GM23338 (cell line): ENCODE data around the gene DOCK3. TPM values are rescaled to one million over a fixed set of nuclear protein-coding genes. Genes with fewer than 3 reads are reported as not detected.

Source experiments
- ATAC-seq: fragments of 200-7000 bp; cut with Tn5 transposase; 3 replicates; pipeline ENCODE4 v1.9.1; 2020
- DNase-seq: peaks from one replicate; pipeline ENCODE4 v3.0.0-alpha.2; 2015; ENCODE audit warnings: low spot score
- H2AFZ ChIP-seq: fragments of 200-600 bp; sonication (generic); 2 replicates; pipeline ENCODE4 v1.8.0; 2016; ENCODE audit warnings: antibody characterized with exemption, mild to moderate bottlenecking, moderate library complexity
- H3F3A ChIP-seq: fragments of 200-600 bp; sonication (generic); replicated peaks from 2 replicates; pipeline ENCODE4 v1.8.0; 2017; ENCODE audit warnings: antibody characterized with exemption, mixed run types, low read depth
- H3K27ac ChIP-seq: fragments of 200-600 bp; sonication (generic); 2 replicates; pipeline ENCODE4 v1.6.1; 2016; ENCODE audit warnings: low read depth
- H3K27me3 ChIP-seq: fragments of 200-600 bp; sonication (generic); 2 replicates; pipeline ENCODE4 v1.8.0; 2016; ENCODE audit warnings: mild to moderate bottlenecking, mixed run types, moderate library complexity; ENCODE audit not compliant: insufficient read depth
- H3K36me3 ChIP-seq: fragments of 200-600 bp; sonication (generic); 2 replicates; pipeline ENCODE4 v1.8.0; 2016; ENCODE audit warnings: mild to moderate bottlenecking; ENCODE audit not compliant: insufficient read depth
- H3K4me1 ChIP-seq: fragments of 200-600 bp; sonication (generic); 2 replicates; pipeline ENCODE4 v1.8.0; 2016; ENCODE audit warnings: mild to moderate bottlenecking, moderate library complexity; ENCODE audit not compliant: insufficient read depth
- H3K4me2 ChIP-seq: fragments of 200-600 bp; sonication (generic); 2 replicates; pipeline ENCODE4 v1.7.1; 2017; ENCODE audit warnings: mixed run types
- H3K4me3 ChIP-seq: fragments of 200-600 bp; sonication (generic); 2 replicates; pipeline ENCODE4 v1.6.1; 2016; ENCODE audit warnings: mixed run types
- H3K79me2 ChIP-seq: fragments of 200-600 bp; sonication (generic); replicated peaks from 2 replicates; pipeline ENCODE4 v1.8.0; 2017; ENCODE audit warnings: mild to moderate bottlenecking; ENCODE audit not compliant: insufficient read depth
- H3K9me2 ChIP-seq: fragments of 200-600 bp; sonication (generic); 2 replicates; pipeline ENCODE4 v1.8.0; 2017; ENCODE audit not compliant: insufficient read depth
- H4K20me1 ChIP-seq: fragments of 200-600 bp; sonication (generic); replicated peaks from 2 replicates; pipeline ENCODE4 v1.8.0; 2017; ENCODE audit warnings: mild to moderate bottlenecking; ENCODE audit not compliant: insufficient read depth
- H3K27ac Mint-ChIP-seq: 2 replicates; pipeline ENCODE4 v1.8.0; 2020; ENCODE audit warnings: inconsistent platforms, mild to moderate bottlenecking, moderate library complexity, mixed read lengths
- H3K27me3 Mint-ChIP-seq: 3 replicates; pipeline ENCODE4 v1.8.0; 2022; ENCODE audit warnings: low read depth, mild to moderate bottlenecking, moderate library complexity, mixed read lengths, inconsistent platforms; ENCODE audit not compliant: insufficient read depth, poor library complexity
- H3K36me3 Mint-ChIP-seq: 3 replicates; pipeline ENCODE4 v1.8.0; 2021; ENCODE audit warnings: low read depth, mild to moderate bottlenecking, inconsistent platforms, moderate library complexity, mixed read lengths
- H3K4me1 Mint-ChIP-seq: 3 replicates; pipeline ENCODE4 v1.8.0; 2020; ENCODE audit warnings: mild to moderate bottlenecking, inconsistent platforms, mixed read lengths
- H3K4me3 Mint-ChIP-seq: 3 replicates; pipeline ENCODE4 v1.8.0; 2021; ENCODE audit warnings: moderate library complexity, mild to moderate bottlenecking, inconsistent platforms, mixed read lengths
- H3K9me3 Mint-ChIP-seq: 3 replicates; pipeline ENCODE4 v1.8.0; 2020; ENCODE audit warnings: moderate library complexity, mild to moderate bottlenecking, inconsistent platforms, mixed read lengths
- EZH2 ChIP-seq: fragments of 200-600 bp; sonication (generic); IDR thresholded peaks from one replicate; pipeline ENCODE4 v1.8.0; 2017; ENCODE audit warnings: antibody characterized with exemption, mild to moderate bottlenecking, low read depth; ENCODE audit not compliant: unreplicated experiment
- JUNB ChIP-seq: IDR thresholded peaks from one replicate; pipeline ENCODE4 v1.6.1; 2016; ENCODE audit warnings: antibody characterized with exemption; ENCODE audit not compliant: unreplicated experiment
- NANOG ChIP-seq: IDR thresholded peaks from 2 replicates; pipeline ENCODE4 v1.6.1; 2016; ENCODE audit warnings: antibody characterized with exemption, borderline replicate concordance
- STAT1 ChIP-seq: IDR thresholded peaks from one replicate; pipeline ENCODE4 v1.6.1; 2016; ENCODE audit warnings: antibody characterized with exemption; ENCODE audit not compliant: unreplicated experiment
- ZNF114 ChIP-seq: fragments of 250-450 bp; sonication (Bioruptor Pico); IDR thresholded peaks from 2 replicates; pipeline ENCODE4 v1.5.0; 2020; ENCODE audit warnings: mild to moderate bottlenecking, moderate library complexity
- ZNF462 ChIP-seq: fragments of 250-450 bp; sonication (Bioruptor Pico); IDR thresholded peaks from 2 replicates; pipeline ENCODE4 v1.5.0; 2020; ENCODE audit warnings: mild to moderate bottlenecking, moderate library complexity
- polyA plus RNA-seq: library from polyadenylated mRNA; unstranded; fragments of >200 nt; fragmentation: Nextera tagmentation; extraction: Ambion mirVana; gene quantifications from 2 replicates; pipeline ENCODE4 v1.2.1, GENCODE V29; 2016
- total RNA-seq: library from RNA; depleted of rRNA; stranded (reverse); fragments of >200 nt; shearing (Covaris generic); gene quantifications from 2 replicates; pipeline ENCODE4 v1.2.3, GENCODE V29; 2014
- TF ChIP-seq, protein P1 (sequence below): IDR thresholded peaks from 2 replicates; pipeline ENCODE4 v1.6.1; 2016; ENCODE audit warnings: antibody characterized with exemption
- TF ChIP-seq, protein P2 (sequence below), 2 experiments: fragments of 200-600 bp in 1 of 2; sonication (generic) in 1 of 2; conservative IDR thresholded peaks; 2 replicates each; pipeline versions ENCODE4 v1.5.1 to v1.6.1; 2016 to 2017; ENCODE audit warnings: antibody characterized with exemption in 2 of 2, low read depth in 2 of 2, mild to moderate bottlenecking in 2 of 2, moderate library complexity in 1 of 2
- TF ChIP-seq, protein P3 (sequence below): IDR thresholded peaks from one replicate; pipeline ENCODE4 v1.6.1; 2018; ENCODE audit warnings: antibody characterized with exemption; ENCODE audit not compliant: unreplicated experiment

Gene DOCK3
- total and polyA plus RNA-seq, 2 experiments from 2014 or later: 2.4 to 5.6 TPM

- Histone ChIP-seq H3K4me2 (no peak overlapping the region), H3K27ac (no peak overlapping the region), H3K4me3 (no peak overlapping the region), H3K36me3 (no peaks in the 10 kb centered on the region), H2AFZ (no peak overlapping the region), H3K79me2 (peaks cover 16% of the 10 kb centered on the region), H3K9me2 (no peaks in the 10 kb centered on the region), H3K27me3 (no peaks in the 10 kb centered on the region), H4K20me1 (peaks cover 9% of the 10 kb centered on the region; the same call in 1 of the 2 replicates), H3K4me1 (peaks cover 3% of the 10 kb centered on the region; the same call in 1 of the 2 replicates), H3F3A (no peaks in the 10 kb centered on the region; the same call in 1 of the 2 replicates)
- TF ChIP-seq NANOG: no peak
- TF ChIP-seq, protein P1, sequence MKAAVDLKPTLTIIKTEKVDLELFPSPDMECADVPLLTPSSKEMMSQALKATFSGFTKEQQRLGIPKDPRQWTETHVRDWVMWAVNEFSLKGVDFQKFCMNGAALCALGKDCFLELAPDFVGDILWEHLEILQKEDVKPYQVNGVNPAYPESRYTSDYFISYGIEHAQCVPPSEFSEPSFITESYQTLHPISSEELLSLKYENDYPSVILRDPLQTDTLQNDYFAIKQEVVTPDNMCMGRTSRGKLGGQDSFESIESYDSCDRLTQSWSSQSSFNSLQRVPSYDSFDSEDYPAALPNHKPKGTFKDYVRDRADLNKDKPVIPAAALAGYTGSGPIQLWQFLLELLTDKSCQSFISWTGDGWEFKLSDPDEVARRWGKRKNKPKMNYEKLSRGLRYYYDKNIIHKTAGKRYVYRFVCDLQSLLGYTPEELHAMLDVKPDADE: no peak
- no peak for TF ChIP-seq STAT1
- TF ChIP-seq ZNF114 (CRISPR knock-in tag): no peak
- TF ChIP-seq ZNF462: no peak
- TF ChIP-seq, protein P2, sequence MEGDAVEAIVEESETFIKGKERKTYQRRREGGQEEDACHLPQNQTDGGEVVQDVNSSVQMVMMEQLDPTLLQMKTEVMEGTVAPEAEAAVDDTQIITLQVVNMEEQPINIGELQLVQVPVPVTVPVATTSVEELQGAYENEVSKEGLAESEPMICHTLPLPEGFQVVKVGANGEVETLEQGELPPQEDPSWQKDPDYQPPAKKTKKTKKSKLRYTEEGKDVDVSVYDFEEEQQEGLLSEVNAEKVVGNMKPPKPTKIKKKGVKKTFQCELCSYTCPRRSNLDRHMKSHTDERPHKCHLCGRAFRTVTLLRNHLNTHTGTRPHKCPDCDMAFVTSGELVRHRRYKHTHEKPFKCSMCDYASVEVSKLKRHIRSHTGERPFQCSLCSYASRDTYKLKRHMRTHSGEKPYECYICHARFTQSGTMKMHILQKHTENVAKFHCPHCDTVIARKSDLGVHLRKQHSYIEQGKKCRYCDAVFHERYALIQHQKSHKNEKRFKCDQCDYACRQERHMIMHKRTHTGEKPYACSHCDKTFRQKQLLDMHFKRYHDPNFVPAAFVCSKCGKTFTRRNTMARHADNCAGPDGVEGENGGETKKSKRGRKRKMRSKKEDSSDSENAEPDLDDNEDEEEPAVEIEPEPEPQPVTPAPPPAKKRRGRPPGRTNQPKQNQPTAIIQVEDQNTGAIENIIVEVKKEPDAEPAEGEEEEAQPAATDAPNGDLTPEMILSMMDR (conservative IDR thresholded peaks at IDR 0.05; ENCODE audit: low read depth in 2 of 2): no peak
- no peak for TF ChIP-seq JUNB
- no peak for TF ChIP-seq EZH2
- TF ChIP-seq, protein P3, sequence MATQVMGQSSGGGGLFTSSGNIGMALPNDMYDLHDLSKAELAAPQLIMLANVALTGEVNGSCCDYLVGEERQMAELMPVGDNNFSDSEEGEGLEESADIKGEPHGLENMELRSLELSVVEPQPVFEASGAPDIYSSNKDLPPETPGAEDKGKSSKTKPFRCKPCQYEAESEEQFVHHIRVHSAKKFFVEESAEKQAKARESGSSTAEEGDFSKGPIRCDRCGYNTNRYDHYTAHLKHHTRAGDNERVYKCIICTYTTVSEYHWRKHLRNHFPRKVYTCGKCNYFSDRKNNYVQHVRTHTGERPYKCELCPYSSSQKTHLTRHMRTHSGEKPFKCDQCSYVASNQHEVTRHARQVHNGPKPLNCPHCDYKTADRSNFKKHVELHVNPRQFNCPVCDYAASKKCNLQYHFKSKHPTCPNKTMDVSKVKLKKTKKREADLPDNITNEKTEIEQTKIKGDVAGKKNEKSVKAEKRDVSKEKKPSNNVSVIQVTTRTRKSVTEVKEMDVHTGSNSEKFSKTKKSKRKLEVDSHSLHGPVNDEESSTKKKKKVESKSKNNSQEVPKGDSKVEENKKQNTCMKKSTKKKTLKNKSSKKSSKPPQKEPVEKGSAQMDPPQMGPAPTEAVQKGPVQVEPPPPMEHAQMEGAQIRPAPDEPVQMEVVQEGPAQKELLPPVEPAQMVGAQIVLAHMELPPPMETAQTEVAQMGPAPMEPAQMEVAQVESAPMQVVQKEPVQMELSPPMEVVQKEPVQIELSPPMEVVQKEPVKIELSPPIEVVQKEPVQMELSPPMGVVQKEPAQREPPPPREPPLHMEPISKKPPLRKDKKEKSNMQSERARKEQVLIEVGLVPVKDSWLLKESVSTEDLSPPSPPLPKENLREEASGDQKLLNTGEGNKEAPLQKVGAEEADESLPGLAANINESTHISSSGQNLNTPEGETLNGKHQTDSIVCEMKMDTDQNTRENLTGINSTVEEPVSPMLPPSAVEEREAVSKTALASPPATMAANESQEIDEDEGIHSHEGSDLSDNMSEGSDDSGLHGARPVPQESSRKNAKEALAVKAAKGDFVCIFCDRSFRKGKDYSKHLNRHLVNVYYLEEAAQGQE: no peak
- Mint-ChIP-seq H3K9me3 (no peaks in the 10 kb centered on the region), H3K27me3 (peaks cover 17% of the 10 kb centered on the region), H3K27ac (no peak overlapping the region), H3K4me3 (no peak overlapping the region), H3K36me3 (no peaks in the 10 kb centered on the region; the same call in 1 of the 3 replicates), H3K4me1 (peaks cover 24% of the 10 kb centered on the region)
- ATAC-seq (no peak), DNase-seq (no peak)
These were observed 44.3 kb upstream of the DOCK3 start for GRCh38 chr3:50630394-50630793.
